GM12891 (cell line): Measurements from ENCODE around the gene SP6.

Experiments used
- POLR2A ChIP-seq: IDR thresholded peaks from 2 replicates; pipeline ENCODE4 v1.6.1; 2011; ENCODE audit warnings: low read depth, low read length, control low read depth
- POLR2AphosphoS5 ChIP-seq: IDR thresholded peaks from 2 replicates; pipeline ENCODE4 v1.6.1; 2011; ENCODE audit warnings: low read depth, low read length, control low read depth
- SPI1 ChIP-seq: IDR thresholded peaks from 2 replicates; pipeline ENCODE4 v1.6.1; 2011; ENCODE audit warnings: low read depth, low read length, control low read depth

- TF ChIP-seq POLR2A (no peak), SPI1 (no peak), POLR2AphosphoS5 (no peak)
Measured at GRCh38 chr17:47812146-47812920, 38.6 kb downstream of the SP6 start.
